ENCODE data around the gene HRCT1.
"Not testable (repeated sequence)": the region's sequence is repeated elsewhere in the genome, so short reads cannot be mapped to it uniquely, and the experiment has no call there.

Gene HRCT1

DNA sequence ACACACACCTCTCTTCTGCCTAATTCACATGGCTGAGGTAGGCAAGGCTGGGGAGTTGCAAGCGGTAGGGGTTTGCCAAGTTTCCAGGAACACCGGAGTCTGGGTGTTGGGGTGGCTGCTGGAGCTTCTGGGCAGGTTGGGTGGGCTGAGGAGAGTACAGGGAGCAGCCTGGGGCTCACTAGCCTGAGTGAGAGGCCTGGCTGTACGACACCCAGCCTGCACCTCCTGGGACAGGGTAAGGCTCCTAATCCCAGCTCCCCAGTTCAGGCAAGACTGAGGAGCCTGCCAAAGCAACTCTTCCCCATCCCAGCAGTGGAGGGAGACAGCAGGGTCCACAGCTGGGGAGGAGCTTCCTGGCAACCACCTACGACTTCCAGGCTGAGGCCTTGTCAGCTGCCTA lies 11.3 kb downstream of the HRCT1 start:
- DNase-seq (ENCODE audit: low spot score in 2 of 2) (no peak), ATAC-seq (ENCODE audit: low read depth) (no peak)
- no peaks in the 10 kb centered on the region for H3K27me3 Mint-ChIP-seq
- H3K27ac Mint-ChIP-seq: no peak overlapping the region
- no peak overlapping the region for H3K4me3 Mint-ChIP-seq
- H3K4me1 Mint-ChIP-seq: no peaks in the 10 kb centered on the region
- no peaks in the 10 kb centered on the region for H3K36me3 Mint-ChIP-seq
- H3K9me3 Mint-ChIP-seq: no peaks in the 10 kb centered on the region

DNA sequence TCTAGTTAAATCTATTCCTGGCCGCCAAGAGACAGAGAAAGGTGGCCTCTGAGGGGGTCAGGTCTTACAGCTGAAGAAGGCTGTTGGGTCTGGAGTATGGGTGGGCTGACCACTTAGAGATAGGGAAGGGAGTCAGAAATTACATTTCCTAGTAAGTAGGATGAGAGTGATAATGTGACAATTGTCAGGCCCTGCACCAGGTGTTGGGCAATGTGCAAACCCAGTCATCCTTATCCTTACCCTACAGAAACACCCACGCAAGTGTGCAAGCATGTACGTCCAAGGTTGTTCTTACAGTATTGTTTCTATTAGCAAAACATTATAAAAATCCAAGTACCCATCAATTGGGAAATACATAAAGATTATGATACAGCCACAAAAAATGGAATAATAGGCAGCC lies 12.8 kb downstream of the HRCT1 start:
- H3K27me3 Mint-ChIP-seq: peaks cover 2% of the 10 kb centered on the region

DNA sequence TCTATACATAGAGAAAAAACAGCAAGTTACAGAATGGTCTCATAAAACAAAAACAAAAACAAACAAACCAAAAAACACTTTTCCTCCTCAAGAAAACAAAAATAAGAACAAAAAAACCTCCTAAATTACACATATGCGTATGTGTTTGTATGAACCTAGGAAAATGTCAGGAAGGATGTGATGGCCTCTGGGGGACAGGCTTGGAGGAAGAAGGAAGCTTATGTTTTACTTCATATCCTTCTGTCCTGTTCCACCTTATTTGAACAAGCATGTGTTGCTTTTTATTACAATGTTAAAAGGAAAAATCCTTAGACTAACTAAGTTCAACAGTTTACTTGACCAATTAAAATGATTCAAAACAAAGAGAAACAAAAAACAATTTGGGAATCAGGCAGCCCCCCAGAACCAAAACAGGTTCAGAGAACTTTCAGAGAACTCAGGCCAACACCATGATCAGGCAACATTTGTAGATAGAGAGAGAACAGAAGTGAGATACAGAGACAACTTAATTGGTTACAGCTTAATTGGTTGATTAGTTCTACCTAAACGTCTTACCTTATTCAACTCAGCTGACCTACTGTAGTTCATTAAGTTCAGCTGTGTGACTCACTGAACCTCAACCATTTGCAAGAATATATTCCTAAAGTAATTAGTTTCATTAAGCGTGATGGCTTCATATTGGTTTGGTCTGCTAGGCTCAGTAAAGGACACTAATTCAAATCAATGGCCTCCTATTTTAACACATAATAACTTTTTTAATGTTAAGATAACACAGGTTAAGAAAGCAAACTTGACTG lies 13.4 kb downstream of the HRCT1 start:
- ATAC-seq (ENCODE audit: low read depth) (no peak), DNase-seq (ENCODE audit: low spot score in 2 of 2) (no peak)
- peaks cover 5% of the 10 kb centered on the region for H3K27me3 Mint-ChIP-seq
- H3K4me1 Mint-ChIP-seq: no peaks in the 10 kb centered on the region
- no peak overlapping the region for H3K27ac Mint-ChIP-seq
- no peaks in the 10 kb centered on the region for H3K36me3 Mint-ChIP-seq
- H3K9me3 Mint-ChIP-seq: no peaks in the 10 kb centered on the region
- no peak overlapping the region for H3K4me3 Mint-ChIP-seq

More for the DNA sequence above, 12.8 kb downstream of the HRCT1 start:
- no peak overlapping the region for H3K27ac Mint-ChIP-seq
- DNase-seq (ENCODE audit: low spot score in 2 of 2) (no peak), ATAC-seq (ENCODE audit: low read depth) (no peak)
- H3K9me3 Mint-ChIP-seq: no peaks in the 10 kb centered on the region
- H3K36me3 Mint-ChIP-seq: no peaks in the 10 kb centered on the region
- H3K4me1 Mint-ChIP-seq: no peaks in the 10 kb centered on the region
- no peak overlapping the region for H3K4me3 Mint-ChIP-seq

GRCh38 chr9:35920051-35920620 lies 14.1 kb downstream of the HRCT1 start:
- Mint-ChIP-seq H3K9me3 (no peaks in the 10 kb centered on the region), H3K4me1 (no peaks in the 10 kb centered on the region), H3K4me3 (no peak overlapping the region), H3K27ac (no peak overlapping the region), H3K36me3 (no peaks in the 10 kb centered on the region), H3K27me3 (peaks cover 5% of the 10 kb centered on the region)
- ATAC-seq (ENCODE audit: low read depth) (no peak), DNase-seq (ENCODE audit: low spot score in 2 of 2) (no peak)

- peaks cover 10% of the 10 kb centered on the region for H3K27me3 Mint-ChIP-seq
- H3K4me3 Mint-ChIP-seq: no peak overlapping the region
- H3K4me1 Mint-ChIP-seq: no peaks in the 10 kb centered on the region
- no peaks in the 10 kb centered on the region for H3K9me3 Mint-ChIP-seq
- H3K36me3 Mint-ChIP-seq: no peaks in the 10 kb centered on the region
- DNase-seq (ENCODE audit: low spot score in 2 of 2) (no peak), ATAC-seq (ENCODE audit: low read depth) (no peak)
- no peak overlapping the region for H3K27ac Mint-ChIP-seq
Observed at GRCh38 chr9:35923598-35923926, 17.6 kb downstream of the HRCT1 start.

GRCh38 chr9:35923927-35924763 lies 18.1 kb downstream of the HRCT1 start:
- H3K36me3 Mint-ChIP-seq: no peaks in the 10 kb centered on the region
- H3K4me1 Mint-ChIP-seq: no peaks in the 10 kb centered on the region
- ATAC-seq (ENCODE audit: low read depth) (no peak), DNase-seq (ENCODE audit: low spot score in 2 of 2) (no peak)
- no peaks in the 10 kb centered on the region for H3K9me3 Mint-ChIP-seq
- no peak overlapping the region for H3K27ac Mint-ChIP-seq
- H3K4me3 Mint-ChIP-seq: no peak overlapping the region
- H3K27me3 Mint-ChIP-seq: peaks cover 10% of the 10 kb centered on the region

DNA sequence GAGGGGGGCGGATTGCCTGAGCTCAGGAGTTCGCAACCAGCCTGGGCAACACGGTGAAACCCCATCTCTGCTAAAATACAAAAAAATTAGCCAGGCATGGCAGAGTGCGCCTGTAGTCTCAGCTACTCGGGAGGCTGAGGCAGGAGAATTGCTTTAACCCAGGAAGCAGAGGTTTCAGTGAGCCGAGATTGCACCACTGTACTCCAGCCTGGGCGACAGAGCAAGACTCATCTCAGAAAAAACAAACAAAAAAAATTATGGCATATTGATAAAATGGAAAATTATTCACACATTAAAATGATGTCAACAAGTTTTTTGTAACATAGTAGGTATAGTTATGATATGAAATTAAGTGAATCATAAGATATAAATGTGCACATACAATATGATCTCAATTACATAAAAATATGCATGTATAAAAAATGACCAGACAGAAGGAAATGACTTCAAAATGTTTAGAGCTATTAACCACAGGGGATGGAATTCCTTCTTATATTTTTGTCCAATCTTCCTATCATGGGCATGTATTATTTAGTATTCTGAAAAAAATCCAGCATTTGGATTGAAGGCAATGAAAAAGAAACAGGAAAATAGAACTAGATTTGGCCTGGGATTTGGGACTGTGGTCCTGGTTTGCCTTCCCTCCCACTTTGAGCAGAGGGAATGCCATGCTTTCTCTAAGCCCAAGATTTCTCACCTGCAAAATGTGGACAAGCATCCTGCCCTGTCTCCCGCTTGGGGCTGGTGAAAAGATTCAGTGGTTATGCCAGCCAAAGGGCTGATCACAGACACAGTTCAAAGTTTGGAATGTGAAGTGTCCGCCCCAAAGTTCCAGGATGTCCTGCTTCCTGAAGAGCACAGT lies 22.8 kb downstream of the HRCT1 start:
- no peak for DNase-seq (ENCODE audit: low spot score in 2 of 2)
- H3K27ac Mint-ChIP-seq: no peak overlapping the region
- no peaks in the 10 kb centered on the region for H3K9me3 Mint-ChIP-seq
- H3K4me1 Mint-ChIP-seq: peaks cover 3% of the 10 kb centered on the region
- ATAC-seq (ENCODE audit: low read depth): no peak
- no peak overlapping the region for H3K4me3 Mint-ChIP-seq
- H3K27me3 Mint-ChIP-seq: peaks cover 16% of the 10 kb centered on the region
- no peaks in the 10 kb centered on the region for H3K36me3 Mint-ChIP-seq

- no peaks in the 10 kb centered on the region for H3K9me3 Mint-ChIP-seq
- H3K27me3 Mint-ChIP-seq: peaks cover 13% of the 10 kb centered on the region
- H3K4me3 Mint-ChIP-seq: no peak overlapping the region
- DNase-seq (ENCODE audit: low spot score in 2 of 2) (no peak), ATAC-seq (ENCODE audit: low read depth) (no peak)
- no peak overlapping the region for H3K27ac Mint-ChIP-seq
- peaks cover 3% of the 10 kb centered on the region for H3K4me1 Mint-ChIP-seq
- no peaks in the 10 kb centered on the region for H3K36me3 Mint-ChIP-seq
Observed at GRCh38 chr9:35929453-35929718, 23.4 kb downstream of the HRCT1 start.

- H3K27ac Mint-ChIP-seq: no peak overlapping the region
- DNase-seq (ENCODE audit: low spot score in 2 of 2) (no peak), ATAC-seq (ENCODE audit: low read depth) (no peak)
- H3K9me3 Mint-ChIP-seq: no peaks in the 10 kb centered on the region
- no peaks in the 10 kb centered on the region for H3K36me3 Mint-ChIP-seq
- peaks cover 13% of the 10 kb centered on the region for H3K27me3 Mint-ChIP-seq
- H3K4me3 Mint-ChIP-seq: no peak overlapping the region
- peaks cover 3% of the 10 kb centered on the region for H3K4me1 Mint-ChIP-seq
Observed at GRCh38 chr9:35930521-35930920, 24.5 kb downstream of the HRCT1 start.

DNA sequence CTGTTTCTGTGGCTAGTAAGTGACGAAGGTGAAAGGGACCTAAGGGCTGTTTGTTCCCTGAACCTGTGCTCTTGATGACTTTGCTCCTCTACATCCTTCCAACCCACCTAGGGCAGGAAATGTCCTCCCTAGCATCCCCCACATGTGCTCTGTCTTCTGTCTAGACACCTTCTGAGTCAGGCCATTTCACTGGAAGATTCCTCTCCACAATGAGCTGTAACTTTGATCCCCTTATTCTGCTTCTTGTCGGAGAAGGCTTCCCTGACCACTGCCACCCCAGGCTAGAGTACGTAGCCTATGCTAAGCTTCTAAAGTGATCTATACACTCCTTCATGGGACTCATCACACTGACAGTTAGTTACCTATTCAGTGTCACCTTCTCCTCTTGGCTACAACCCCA lies 25.0 kb downstream of the HRCT1 start:
- Mint-ChIP-seq H3K36me3 (no peaks in the 10 kb centered on the region), H3K4me3 (no peak overlapping the region), H3K27me3 (peaks cover 13% of the 10 kb centered on the region), H3K4me1 (peaks cover 3% of the 10 kb centered on the region), H3K9me3 (no peaks in the 10 kb centered on the region), H3K27ac (no peak overlapping the region)
- DNase-seq (ENCODE audit: low spot score in 2 of 2): no peak
- no peak for ATAC-seq (ENCODE audit: low read depth)

GRCh38 chr9:35932735-35933134 lies 26.7 kb downstream of the HRCT1 start:
- Mint-ChIP-seq H3K9me3 (peaks cover 4% of the 10 kb centered on the region), H3K4me3 (no peak overlapping the region), H3K4me1 (peaks cover 8% of the 10 kb centered on the region), H3K27ac (no peak overlapping the region), H3K36me3 (no peaks in the 10 kb centered on the region), H3K27me3 (peaks cover 9% of the 10 kb centered on the region)
- no peak for DNase-seq (ENCODE audit: low spot score in 2 of 2)
- peak; percentile 55 for ATAC-seq (ENCODE audit: low read depth)

GRCh38 chr9:35933550-35934067 lies 27.6 kb downstream of the HRCT1 start:
- Mint-ChIP-seq H3K27ac (no peak overlapping the region), H3K9me3 (peaks cover 4% of the 10 kb centered on the region), H3K4me1 (peaks cover 8% of the 10 kb centered on the region), H3K27me3 (peaks cover 9% of the 10 kb centered on the region), H3K4me3 (no peak overlapping the region), H3K36me3 (no peaks in the 10 kb centered on the region)
- no peak for DNase-seq (ENCODE audit: low spot score in 2 of 2)
- ATAC-seq (ENCODE audit: low read depth): no peak

DNA sequence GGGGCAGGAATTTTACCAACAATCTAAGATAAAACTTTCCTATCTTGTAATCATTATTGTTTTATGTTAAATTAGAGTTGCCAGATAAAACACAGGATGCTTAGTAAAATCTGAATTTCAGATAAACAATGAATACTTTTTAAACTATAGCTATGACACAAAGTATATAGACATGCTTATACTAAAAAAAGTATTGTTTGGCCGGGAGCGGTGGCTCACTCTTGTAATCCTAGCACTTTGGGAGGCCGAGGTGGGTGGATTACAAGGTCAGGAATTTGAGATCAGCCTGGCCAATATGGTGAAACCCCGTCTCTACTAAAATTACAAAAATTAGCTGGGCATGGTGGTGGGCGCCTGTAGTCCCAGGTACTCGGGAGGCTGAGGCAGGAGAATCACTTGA lies 28.1 kb downstream of the HRCT1 start:
- not testable (repeated sequence) for ATAC-seq (ENCODE audit: low read depth); H3K27ac Mint-ChIP-seq

DNA sequence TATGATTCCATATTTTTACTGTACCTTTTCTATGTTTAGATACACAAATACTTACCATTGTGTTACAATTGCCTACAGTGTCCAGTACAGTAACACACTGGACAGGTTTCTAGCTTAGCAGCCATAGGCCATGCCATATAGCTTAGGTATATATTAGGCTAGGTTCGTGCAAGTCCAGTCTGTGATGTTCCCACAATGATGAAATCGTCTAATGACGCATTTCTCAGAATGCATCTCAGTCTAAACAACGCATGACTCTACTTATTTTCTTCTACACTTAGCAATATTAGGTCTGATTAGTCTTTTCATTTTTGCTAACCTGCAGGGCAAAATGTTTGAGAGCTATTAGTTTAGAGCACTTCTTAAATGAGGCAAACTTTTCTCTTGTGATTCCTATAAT lies 29.3 kb downstream of the HRCT1 start:
- H3K36me3 Mint-ChIP-seq: no peaks in the 10 kb centered on the region
- no peak for ATAC-seq (ENCODE audit: low read depth)

More for the DNA sequence above, 28.1 kb downstream of the HRCT1 start:
- H3K4me1 Mint-ChIP-seq; H3K36me3 Mint-ChIP-seq; H3K9me3 Mint-ChIP-seq; H3K4me3 Mint-ChIP-seq; H3K27me3 Mint-ChIP-seq; DNase-seq (ENCODE audit: low spot score in 2 of 2): not testable (repeated sequence)

More for the DNA sequence above, 29.3 kb downstream of the HRCT1 start:
- Mint-ChIP-seq H3K9me3 (peaks cover 4% of the 10 kb centered on the region), H3K4me1 (peaks cover 8% of the 10 kb centered on the region), H3K27me3 (peaks cover 11% of the 10 kb centered on the region), H3K27ac (no peak overlapping the region), H3K4me3 (no peak overlapping the region)
- no peak for DNase-seq (ENCODE audit: low spot score in 2 of 2)

Data from memory B cell (primary cell).